B cell (primary cell): Measurements from ENCODE around the gene TSEN2. TPM values are rescaled to one million over a fixed set of nuclear protein-coding genes. Genes with fewer than 3 reads are reported as not detected.

Experiments
- ATAC-seq: fragments of 200-7000 bp; cut with Tn5 transposase; one replicate; pipeline ENCODE4 v1.10.0; 2021; ENCODE audit warnings: low read depth, mild to moderate bottlenecking, moderate number of reproducible peaks, moderate library complexity
- CTCF ChIA-PET: fragments of 350-600 bp; sonication (Branson Sonifier 250); formaldehyde crosslinking; loops from one replicate; lab custom pipeline; 2021; ENCODE audit warnings: antibody characterized with exemption, inconsistent platforms; lab: Charles Lee
- POLR2A ChIA-PET: fragments of 350-600 bp; sonication (Branson Sonifier 250); formaldehyde crosslinking; loops from one replicate; lab custom pipeline; 2021; ENCODE audit warnings: antibody characterized with exemption; lab: Charles Lee
- DNase-seq: peaks from one replicate; pipeline ENCODE4 v3.0.0; 2013
- H2AFZ ChIP-seq: 2 replicates; pipeline ENCODE4 v1.6.1; 2012; ENCODE audit warnings: mild to moderate bottlenecking, low read depth, low read length; ENCODE audit not compliant: insufficient read depth, poor library complexity, severe bottlenecking
- H3K27ac ChIP-seq, 2 donors: 1 replicate in 1 of 2; 2 replicates in 1 of 2; pipeline ENCODE4 v1.5.1; 2012 to 2013; ENCODE audit warnings: low read length in 2 of 2, mild to moderate bottlenecking in 2 of 2, moderate library complexity in 1 of 2
- H3K27me3 ChIP-seq, 4 experiments: fragments of 200-600 bp in 1 of 4; sonication (generic) in 1 of 4; replicated peaks in 1 of 4; 1 replicate in 2 of 4; 2 replicates in 2 of 4; pipeline versions ENCODE4 v1.6.1 to v1.7.0; 2013 to 2016; ENCODE audit warnings: low read length in 3 of 4, mild to moderate bottlenecking in 2 of 4, mixed read lengths in 1 of 4, moderate library complexity in 1 of 4; ENCODE audit not compliant: insufficient read depth in 4 of 4, control insufficient read depth in 3 of 4; ENCODE audit errors: control extremely low read depth in 1 of 4
- H3K36me3 ChIP-seq, 2 experiments: replicated peaks in 1 of 2; 1 replicate in 1 of 2; 2 replicates in 1 of 2; pipeline versions ENCODE4 v1.6.1 to v1.7.1; 2013; ENCODE audit warnings: low read length in 1 of 2; ENCODE audit not compliant: insufficient read depth in 2 of 2, control insufficient read depth in 1 of 2; ENCODE audit errors: control extremely low read depth in 1 of 2, extremely low read depth in 1 of 2
- H3K4me1 ChIP-seq, 2 donors: fragments of 200-600 bp in 1 of 2; sonication (generic) in 1 of 2; 1 replicate in 1 of 2; 2 replicates in 1 of 2; pipeline versions ENCODE4 v1.5.1 to v1.6.1; 2013 to 2017; ENCODE audit warnings: low read length in 2 of 2; ENCODE audit not compliant: control insufficient read depth in 2 of 2, insufficient read depth in 2 of 2
- H3K4me2 ChIP-seq: replicated peaks from 2 replicates; pipeline ENCODE3; 2012; ENCODE audit warnings: mild to moderate bottlenecking, low read depth, low read length; ENCODE audit not compliant: poor library complexity, severe bottlenecking
- H3K4me3 ChIP-seq, 5 experiments: fragments of 200-600 bp in 1 of 5; sonication (generic) in 1 of 5; 1 replicate in 3 of 5; 2 replicates in 2 of 5; pipeline versions ENCODE4 v1.5.1 to v1.7.0; 2011 to 2016; ENCODE audit warnings: low read length in 4 of 5, mild to moderate bottlenecking in 4 of 5, low read depth in 2 of 5, control low read depth in 1 of 5, moderate library complexity in 1 of 5; ENCODE audit not compliant: insufficient read depth in 1 of 5; ENCODE audit errors: control extremely low read depth in 1 of 5, extremely low read depth in 1 of 5
- H3K79me2 ChIP-seq: fragments of 200-600 bp; sonication (generic); one replicate; pipeline ENCODE4 v1.6.0; 2016; ENCODE audit warnings: low read length; ENCODE audit not compliant: control insufficient read depth, insufficient read depth
- H3K9ac ChIP-seq: fragments of 200-600 bp; sonication (generic); 2 replicates; pipeline ENCODE4 v1.6.1; 2017; ENCODE audit warnings: mild to moderate bottlenecking, low read length, moderate library complexity
- H3K9me3 ChIP-seq, 3 donors: one replicate each; pipeline versions ENCODE4 v1.6.1 to v1.7.1; 2013; ENCODE audit warnings: low read length in 2 of 3; ENCODE audit not compliant: control insufficient read depth in 2 of 3, insufficient read depth in 1 of 3; ENCODE audit errors: control extremely low read depth in 1 of 3
- H4K20me1 ChIP-seq: 2 replicates; pipeline ENCODE4 v1.6.0; 2012; ENCODE audit warnings: mild to moderate bottlenecking, low read length; ENCODE audit not compliant: insufficient read depth, control insufficient read depth, poor library complexity, severe bottlenecking
- H3K27ac Mint-ChIP-seq: one replicate; pipeline ENCODE4 v1.8.0; 2021; ENCODE audit warnings: mixed read lengths
- H3K27me3 Mint-ChIP-seq: one replicate; pipeline ENCODE4 v1.8.0; 2021; ENCODE audit warnings: mixed read lengths
- H3K4me1 Mint-ChIP-seq: one replicate; pipeline ENCODE4 v1.8.0; 2021; ENCODE audit warnings: mixed read lengths
- H3K4me3 Mint-ChIP-seq: one replicate; pipeline ENCODE4 v1.8.0; 2021; ENCODE audit warnings: mixed read lengths
- H3K9me3 Mint-ChIP-seq: one replicate; pipeline ENCODE4 v1.8.0; 2022; ENCODE audit warnings: mixed read lengths; ENCODE audit not compliant: insufficient read depth
- EZH2 ChIP-seq: IDR thresholded peaks from 2 replicates; pipeline ENCODE4 v1.6.1; 2012; ENCODE audit warnings: borderline replicate concordance, low read depth, mild to moderate bottlenecking, moderate library complexity, low read length; ENCODE audit not compliant: insufficient read depth, poor library complexity, severe bottlenecking
- WGBS: methylation state at CpG from one replicate; pipeline ENCODE4 v1.1.5; 2013; ENCODE audit warnings: missing lambda C conversion rate; ENCODE audit not compliant: insufficient coverage; 5-methylcytosine and 5-hydroxymethylcytosine counted together
- intact Hi-C: fragments of 100-400 bp; cut with micrococcal nuclease; formaldehyde crosslinking; loops from one replicate; pipeline ENCODE4 v1.10.0; 2022
- polyA plus RNA-seq: library from polyadenylated mRNA; depleted of rRNA; stranded (reverse); fragments of >200 nt; gene quantifications from 2 replicates; pipeline ENCODE4 v1.2.3, GENCODE V29; 2012
- total RNA-seq, 2 donors: library from RNA; stranded (reverse); fragments of 120-200 nt in 1 of 2; gene quantifications; 1 replicate in 1 of 2; 2 replicates in 1 of 2; pipeline versions ENCODE4 v1.2.3 to v1.2.4, GENCODE V29; 2013 to 2022
- TF ChIP-seq, protein P1 (sequence below): fragments of 200-600 bp; IDR thresholded peaks from one replicate; pipeline ENCODE4 v1.8.0; 2022; ENCODE audit warnings: antibody characterized with exemption, mild to moderate bottlenecking

TSEN2 gene
- total and polyA plus RNA-seq, 2 donors (not counting 1 experiment from before 2014, with no cell fraction given): 13.4 to 17.6 TPM

- peak overlapping the region; percentile 39 for H2AFZ ChIP-seq
- POLR2A ChIA-PET: no interaction called here
- ATAC-seq: peak; percentile 10
These were observed 4.3 kb upstream of the TSEN2 start for GRCh38 chr3:12479919-12480427.

GRCh38 chr3:12483410-12483809 is 870 bp upstream of the TSEN2 start:
- DNase-seq: no peak
- H3K4me1 ChIP-seq: peaks cover 14 to 29% of the 10 kb centered on the region in 2 donors
- no peak for ATAC-seq
- peak overlapping the region; percentile 60 to 71 for H3K27ac ChIP-seq
- Mint-ChIP-seq H3K4me1 (peaks cover 29% of the 10 kb centered on the region), H3K27me3 (no peaks in the 10 kb centered on the region), H3K27ac (peak overlapping the region; percentile 90), H3K9me3 (no peaks in the 10 kb centered on the region), H3K4me3 (peak overlapping the region; percentile 96)
- TF ChIP-seq, protein P1, sequence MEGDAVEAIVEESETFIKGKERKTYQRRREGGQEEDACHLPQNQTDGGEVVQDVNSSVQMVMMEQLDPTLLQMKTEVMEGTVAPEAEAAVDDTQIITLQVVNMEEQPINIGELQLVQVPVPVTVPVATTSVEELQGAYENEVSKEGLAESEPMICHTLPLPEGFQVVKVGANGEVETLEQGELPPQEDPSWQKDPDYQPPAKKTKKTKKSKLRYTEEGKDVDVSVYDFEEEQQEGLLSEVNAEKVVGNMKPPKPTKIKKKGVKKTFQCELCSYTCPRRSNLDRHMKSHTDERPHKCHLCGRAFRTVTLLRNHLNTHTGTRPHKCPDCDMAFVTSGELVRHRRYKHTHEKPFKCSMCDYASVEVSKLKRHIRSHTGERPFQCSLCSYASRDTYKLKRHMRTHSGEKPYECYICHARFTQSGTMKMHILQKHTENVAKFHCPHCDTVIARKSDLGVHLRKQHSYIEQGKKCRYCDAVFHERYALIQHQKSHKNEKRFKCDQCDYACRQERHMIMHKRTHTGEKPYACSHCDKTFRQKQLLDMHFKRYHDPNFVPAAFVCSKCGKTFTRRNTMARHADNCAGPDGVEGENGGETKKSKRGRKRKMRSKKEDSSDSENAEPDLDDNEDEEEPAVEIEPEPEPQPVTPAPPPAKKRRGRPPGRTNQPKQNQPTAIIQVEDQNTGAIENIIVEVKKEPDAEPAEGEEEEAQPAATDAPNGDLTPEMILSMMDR: no peak
- no peak for TF ChIP-seq EZH2
- peak overlapping the region; percentile 83 for H3K4me2 ChIP-seq
- H3K4me3 ChIP-seq: peak overlapping the region; percentile 75 to 88 (median 82)
- no peaks in the 10 kb centered on the region for H3K27me3 ChIP-seq
- H4K20me1 ChIP-seq: no peaks in the 10 kb centered on the region
- no CpG with 5 or more reads among the region's 1 CpG for WGBS
- no peaks in the 10 kb centered on the region for H3K36me3 ChIP-seq
- POLR2A ChIA-PET: no interaction called here
- H3K9me3 ChIP-seq: no peaks in the 10 kb centered on the region
- H2AFZ ChIP-seq: peak overlapping the region; percentile 94
- peaks cover 9% of the 10 kb centered on the region for H3K79me2 ChIP-seq
- CTCF ChIA-PET: interaction anchor here (1.0 to 10.5 kb wide), 2 partner anchors 11 to 349 kb away, joined by 3 to 200 read pairs; no protein-coding TSS in a partner anchor
- intact Hi-C loops: loop anchor here (5.0 kb wide), 1 partner anchor 404 kb away; no protein-coding TSS in a partner anchor
- H3K9ac ChIP-seq: peak overlapping the region; percentile 83

More at GRCh38 chr3:12479919-12480427, 4.3 kb upstream of the TSEN2 start:
- no peaks in the 10 kb centered on the region for H3K36me3 ChIP-seq
- DNase-seq: peak; percentile 65
- Mint-ChIP-seq H3K4me1 (peaks cover 21% of the 10 kb centered on the region), H3K4me3 (no peak overlapping the region), H3K9me3 (no peaks in the 10 kb centered on the region), H3K27ac (no peak overlapping the region), H3K27me3 (no peaks in the 10 kb centered on the region)
- peaks cover 5% of the 10 kb centered on the region for H3K79me2 ChIP-seq
- TF ChIP-seq, protein P1: peak; percentile 85
- TF ChIP-seq EZH2: no peak
- no peaks in the 10 kb centered on the region for H3K9me3 ChIP-seq
- H3K27ac ChIP-seq: no peak overlapping the region
- no peak overlapping the region for H3K4me2 ChIP-seq
- intact Hi-C loops: loop anchor here (1.0 to 5.0 kb wide), 2 partner anchors 345 to 407 kb away; no protein-coding TSS in a partner anchor
- no peaks in the 10 kb centered on the region for H4K20me1 ChIP-seq
- CTCF ChIA-PET: interaction anchor here (0.5 to 10.5 kb wide), 24 partner anchors 10 to 1100 kb away, joined by 3 to 200 read pairs (median 3); partner anchors contain the start of genes MKRN2OS and VGLL4
- H3K9ac ChIP-seq: no peak overlapping the region
- H3K4me3 ChIP-seq: no peak overlapping the region
- H3K4me1 ChIP-seq: peaks cover 8 to 22% of the 10 kb centered on the region in 2 donors
- H3K27me3 ChIP-seq: no peaks in the 10 kb centered on the region
- WGBS: 29% methylated on average over 9 of the region's 9 CpGs
